Measurements from ENCODE around the gene RAB44.

The RAB44 gene

GRCh38 chr6:36729161-36729524 lies 31.5 kb downstream of the RAB44 start:
- TF ChIP-seq, protein P1, sequence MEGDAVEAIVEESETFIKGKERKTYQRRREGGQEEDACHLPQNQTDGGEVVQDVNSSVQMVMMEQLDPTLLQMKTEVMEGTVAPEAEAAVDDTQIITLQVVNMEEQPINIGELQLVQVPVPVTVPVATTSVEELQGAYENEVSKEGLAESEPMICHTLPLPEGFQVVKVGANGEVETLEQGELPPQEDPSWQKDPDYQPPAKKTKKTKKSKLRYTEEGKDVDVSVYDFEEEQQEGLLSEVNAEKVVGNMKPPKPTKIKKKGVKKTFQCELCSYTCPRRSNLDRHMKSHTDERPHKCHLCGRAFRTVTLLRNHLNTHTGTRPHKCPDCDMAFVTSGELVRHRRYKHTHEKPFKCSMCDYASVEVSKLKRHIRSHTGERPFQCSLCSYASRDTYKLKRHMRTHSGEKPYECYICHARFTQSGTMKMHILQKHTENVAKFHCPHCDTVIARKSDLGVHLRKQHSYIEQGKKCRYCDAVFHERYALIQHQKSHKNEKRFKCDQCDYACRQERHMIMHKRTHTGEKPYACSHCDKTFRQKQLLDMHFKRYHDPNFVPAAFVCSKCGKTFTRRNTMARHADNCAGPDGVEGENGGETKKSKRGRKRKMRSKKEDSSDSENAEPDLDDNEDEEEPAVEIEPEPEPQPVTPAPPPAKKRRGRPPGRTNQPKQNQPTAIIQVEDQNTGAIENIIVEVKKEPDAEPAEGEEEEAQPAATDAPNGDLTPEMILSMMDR (conservative IDR thresholded peaks at IDR 0.05; ENCODE audit: control insufficient read depth, insufficient read depth, low read depth, low read length), result no peak
- peak; percentile 34 for DNase-seq (ENCODE audit: low read depth)
- H3K4me3 ChIP-seq (ENCODE audit: control insufficient read depth, low read depth, low read length), result no peak overlapping the region

DNA sequence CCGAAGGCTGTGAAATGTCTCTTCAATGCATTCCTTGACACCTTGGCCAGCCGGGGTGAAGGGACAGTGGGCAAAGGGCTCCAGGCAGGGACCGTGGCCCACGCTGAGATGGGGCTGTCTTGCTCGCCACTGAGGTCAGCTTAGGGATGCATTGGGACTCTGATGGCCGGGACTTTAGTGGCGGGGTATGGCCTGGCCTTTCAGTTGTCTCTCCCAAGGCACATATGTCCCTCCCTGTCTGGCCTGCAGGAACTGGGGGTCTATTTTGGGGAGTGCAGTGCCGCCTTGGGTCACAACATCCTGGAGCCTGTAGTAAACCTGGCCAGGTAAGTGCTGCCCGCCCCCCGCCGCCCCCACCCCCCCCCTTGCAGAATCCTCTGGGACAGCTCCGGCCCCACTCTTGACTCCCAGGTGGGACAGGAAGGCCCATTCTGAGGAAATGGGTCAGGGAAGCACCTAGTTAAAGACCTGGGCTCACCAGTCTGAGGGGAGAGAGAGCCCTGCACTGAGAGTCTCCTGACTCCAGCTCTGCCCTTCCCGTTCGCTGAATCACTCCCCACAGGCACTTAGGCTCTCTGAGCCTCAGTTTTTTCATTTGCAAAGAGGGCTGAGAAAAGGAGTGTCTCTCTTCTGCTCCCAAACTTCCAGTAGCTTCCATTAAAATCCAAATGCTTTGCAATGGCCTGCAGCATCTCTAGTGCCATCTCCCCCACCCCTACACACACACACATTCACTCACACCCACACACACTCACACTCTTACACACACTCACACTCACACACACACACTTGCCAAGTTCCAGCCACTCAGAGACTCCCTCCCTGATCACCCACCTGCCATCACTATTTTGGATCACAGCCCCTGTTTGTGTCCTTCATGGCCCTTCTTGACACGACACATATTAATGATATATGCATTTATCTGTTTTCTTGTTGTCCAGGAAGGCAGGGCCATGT lies 33.1 kb downstream of the RAB44 start:
- no peak overlapping the region for H3K4me3 ChIP-seq (ENCODE audit: control insufficient read depth, low read depth, low read length)
- no peak for DNase-seq (ENCODE audit: low read depth)
- TF ChIP-seq, protein P1 (conservative IDR thresholded peaks at IDR 0.05; ENCODE audit: control insufficient read depth, insufficient read depth, low read depth, low read length), result no peak

DNA sequence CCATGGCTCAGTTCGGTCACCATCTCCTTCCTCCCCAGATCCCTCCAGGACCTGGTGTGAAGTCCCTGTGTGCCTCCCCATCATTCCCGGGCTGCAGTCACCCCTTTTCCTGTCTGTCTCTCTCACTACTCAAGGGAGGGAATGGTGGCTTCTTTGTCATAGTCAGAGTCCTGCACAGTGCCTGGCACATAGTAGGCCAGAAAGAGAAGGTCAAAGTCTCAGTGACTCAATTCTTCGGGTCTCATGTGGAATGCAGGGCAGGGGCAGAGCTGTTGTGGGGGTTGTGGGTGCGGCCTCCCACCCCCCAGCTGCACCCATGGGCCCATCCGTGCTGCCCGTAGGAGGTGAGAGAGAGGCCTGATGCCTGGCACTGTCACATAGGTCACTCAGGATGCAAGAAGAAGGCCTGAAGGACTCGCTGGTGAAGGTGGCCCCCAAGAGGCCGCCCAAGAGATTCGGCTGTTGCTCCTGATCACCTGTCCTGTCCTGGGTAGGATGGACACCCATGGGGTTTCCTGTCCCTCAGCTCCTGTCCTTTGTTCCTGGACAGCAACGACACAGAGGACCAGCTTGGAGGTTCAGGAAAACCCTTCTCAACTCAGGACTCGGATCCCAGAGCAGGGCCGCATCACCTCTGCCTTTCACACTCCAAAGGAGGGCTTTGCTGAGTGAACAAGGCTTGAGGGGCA lies 34.1 kb downstream of the RAB44 start:
- H3K4me3 ChIP-seq (ENCODE audit: control insufficient read depth, low read depth, low read length), result no peak overlapping the region
- TF ChIP-seq, protein P1 (conservative IDR thresholded peaks at IDR 0.05; ENCODE audit: control insufficient read depth, insufficient read depth, low read depth, low read length), result no peak
- no peak for DNase-seq (ENCODE audit: low read depth)

- no peak for DNase-seq (ENCODE audit: low read depth)
- TF ChIP-seq, protein P1 (conservative IDR thresholded peaks at IDR 0.05; ENCODE audit: control insufficient read depth, insufficient read depth, low read depth, low read length), result no peak
- H3K4me3 ChIP-seq (ENCODE audit: control insufficient read depth, low read depth, low read length), result no peak overlapping the region
These were observed 35.7 kb downstream of the RAB44 start for GRCh38 chr6:36733300-36733699.

- TF ChIP-seq, protein P1 (conservative IDR thresholded peaks at IDR 0.05; ENCODE audit: control insufficient read depth, insufficient read depth, low read depth, low read length), result no peak
- no peak for DNase-seq (ENCODE audit: low read depth)
- peak overlapping the region; percentile 21 for H3K4me3 ChIP-seq (ENCODE audit: control insufficient read depth, low read depth, low read length)
These were observed 36.9 kb downstream of the RAB44 start for GRCh38 chr6:36734486-36735060.

DNA sequence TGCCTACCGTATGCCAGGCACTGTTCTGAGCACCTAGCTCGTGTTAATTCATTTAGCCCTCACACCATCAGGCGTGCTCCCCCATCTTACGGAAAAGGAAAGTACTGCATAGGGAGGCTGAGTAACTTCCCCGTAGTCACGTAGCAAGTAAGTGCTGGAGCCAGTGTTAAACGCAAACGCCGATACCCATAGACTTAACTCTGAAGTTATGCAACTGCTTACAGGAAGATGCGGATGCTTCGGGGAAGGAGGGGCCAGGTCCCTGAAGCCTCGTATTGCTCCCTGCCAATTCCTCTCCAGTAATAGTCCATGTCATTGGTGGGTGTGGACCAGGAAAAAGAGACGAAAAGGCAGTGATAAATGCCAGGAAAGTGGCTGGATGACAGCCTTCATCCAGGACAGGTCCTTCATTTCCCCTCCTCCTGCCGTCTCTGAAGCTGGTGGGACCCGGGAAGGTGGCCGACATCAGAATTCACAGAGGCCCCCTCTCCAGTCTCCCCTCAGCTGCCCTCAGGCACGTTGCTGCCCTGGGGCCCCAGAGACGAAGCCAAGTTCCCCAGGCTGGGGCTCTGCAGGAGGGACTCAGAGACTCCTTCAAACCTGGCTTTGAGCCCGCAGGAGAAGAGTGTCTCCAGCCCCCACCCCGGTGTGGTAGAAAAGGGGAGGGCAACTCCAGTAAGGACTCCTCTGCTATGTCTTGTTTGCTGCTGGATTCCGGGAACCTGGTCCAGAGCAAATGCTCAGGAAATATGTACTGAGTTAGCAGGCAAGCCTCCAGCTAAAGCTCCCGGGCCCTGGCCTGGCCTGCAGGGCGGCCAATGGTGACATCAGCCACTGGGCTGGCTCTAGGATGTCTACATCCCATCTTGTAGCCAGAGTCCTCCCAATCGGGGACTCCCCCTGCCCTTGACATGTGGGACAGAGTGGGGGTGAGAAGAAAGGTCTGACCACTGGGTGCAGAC lies 37.8 kb downstream of the RAB44 start:
- TF ChIP-seq, protein P1 (conservative IDR thresholded peaks at IDR 0.05; ENCODE audit: control insufficient read depth, insufficient read depth, low read depth, low read length), result peak; percentile 30
- peak; percentile 76 for DNase-seq (ENCODE audit: low read depth)
- peak overlapping the region; percentile 21 for H3K4me3 ChIP-seq (ENCODE audit: control insufficient read depth, low read depth, low read length)

Measured in fibroblast of mammary gland (primary cell).